Kidney tubule cell (primary cell): ENCODE results near the gene TMEM134.
A peak's percentile ranks its signal among the peaks of the same experiment; 100 is the strongest.
"Not testable (repeated sequence)": the region's sequence is repeated elsewhere in the genome, so short reads cannot be mapped to it uniquely, and the experiment has no call there.

Experiments used
- DNase-seq: peaks from one replicate; pipeline ENCODE4 v3.0.0-alpha.2; 2018; ENCODE audit warnings: low spot score

TMEM134 gene

GRCh38 chr11:67468759-67469507 is at the start of gene TMEM134:
Gene TMEM134, minus strand, starts transcription at chr11:67469251. Its CDS starts 59 bp downstream, at chr11:67469192.
- DNase-seq = peak; percentile 92

GRCh38 chr11:67517784-67518552 is 48.9 kb upstream of the TMEM134 start:
- DNase-seq = no peak

- DNase-seq = no peak
These were observed 47.8 kb upstream of the TMEM134 start for GRCh38 chr11:67516806-67517205.

GRCh38 chr11:67514116-67514515 is 45.1 kb upstream of the TMEM134 start:
- DNase-seq = no peak

- not testable (repeated sequence) for DNase-seq
These were observed 42.5 kb upstream of the TMEM134 start for GRCh38 chr11:67511558-67511957.

- no peak for DNase-seq
These were observed 40.9 kb upstream of the TMEM134 start for GRCh38 chr11:67510023-67510345.

- DNase-seq = peak; percentile 96
These were observed 39.6 kb upstream of the TMEM134 start for GRCh38 chr11:67508486-67509121.

- DNase-seq = peak; percentile 100
These were observed 38.9 kb upstream of the TMEM134 start, which contains the start of gene CDK2AP2 for GRCh38 chr11:67507864-67508485. Gene CDK2AP2, minus strand, starts transcription at chr11:67508162. Its CDS starts 80 bp downstream, at chr11:67508082.

GRCh38 chr11:67507242-67507863 is 38.3 kb upstream of the TMEM134 start:
- no peak for DNase-seq

GRCh38 chr11:67506426-67507051 is 37.5 kb upstream of the TMEM134 start:
- no peak for DNase-seq

GRCh38 chr11:67505605-67506396 is 36.8 kb upstream of the TMEM134 start:
- peak; percentile 99 for DNase-seq

- peak; percentile 80 for DNase-seq
These were observed 36.0 kb upstream of the TMEM134 start, which contains the start of gene PITPNM1 for GRCh38 chr11:67504950-67505581. Gene PITPNM1, minus strand, starts transcription at chr11:67505363. Its CDS starts 1,183 bp downstream, at chr11:67504180.

GRCh38 chr11:67504005-67504949 is 35.2 kb upstream of the TMEM134 start:
- DNase-seq = peak; percentile 66

GRCh38 chr11:67503119-67504004 is 34.3 kb upstream of the TMEM134 start:
- no peak for DNase-seq

- DNase-seq = no peak
These were observed 33.4 kb upstream of the TMEM134 start for GRCh38 chr11:67502328-67502979.

- DNase-seq = no peak
These were observed 32.8 kb upstream of the TMEM134 start for GRCh38 chr11:67501854-67502253.
